Ishikawa (cell line): ENCODE results near the gene LRFN2.

Experiments used
- CEBPB ChIP-seq: IDR thresholded peaks from 2 replicates; pipeline ENCODE4 v1.6.1; 2012
- CREB1 ChIP-seq: IDR thresholded peaks from 2 replicates; pipeline ENCODE4 v1.6.1; 2012; ENCODE audit warnings: low read depth
- EGR1 ChIP-seq: IDR thresholded peaks from 2 replicates; pipeline ENCODE4 v1.6.1; 2012
- EP300 ChIP-seq: IDR thresholded peaks from 2 replicates; pipeline ENCODE4 v1.6.1; 2012; ENCODE audit warnings: borderline replicate concordance
- FOXM1 ChIP-seq: IDR thresholded peaks from 2 replicates; pipeline ENCODE4 v1.6.1; 2012; ENCODE audit warnings: low read depth, borderline replicate concordance
- MAX ChIP-seq: IDR thresholded peaks from 2 replicates; pipeline ENCODE4 v1.6.1; 2012
- NFIC ChIP-seq: IDR thresholded peaks from 2 replicates; pipeline ENCODE4 v1.6.1; 2012
- RAD21 ChIP-seq: IDR thresholded peaks from 2 replicates; pipeline ENCODE4 v1.6.1; 2012; ENCODE audit warnings: low read depth
- TAF1 ChIP-seq: IDR thresholded peaks from 2 replicates; pipeline ENCODE4 v1.6.1; 2012; ENCODE audit warnings: low read depth, mild to moderate bottlenecking
- TCF12 ChIP-seq: IDR thresholded peaks from 2 replicates; pipeline ENCODE4 v1.6.1; 2012; ENCODE audit warnings: low read depth
- TEAD4 ChIP-seq: IDR thresholded peaks from 2 replicates; pipeline ENCODE4 v1.6.1; 2012
- USF1 ChIP-seq: IDR thresholded peaks from 2 replicates; pipeline ENCODE4 v1.6.1; 2012
- YY1 ChIP-seq: IDR thresholded peaks from 2 replicates; pipeline ENCODE4 v1.6.1; 2012; ENCODE audit warnings: low read depth
- ZBTB7A ChIP-seq: IDR thresholded peaks from 2 replicates; pipeline ENCODE4 v1.6.1; 2012; ENCODE audit warnings: low read depth
- TF ChIP-seq, protein P1 (sequence below): IDR thresholded peaks from 2 replicates; pipeline ENCODE4 v1.6.1; 2012; ENCODE audit warnings: low read depth, mild to moderate bottlenecking

Gene LRFN2

DNA sequence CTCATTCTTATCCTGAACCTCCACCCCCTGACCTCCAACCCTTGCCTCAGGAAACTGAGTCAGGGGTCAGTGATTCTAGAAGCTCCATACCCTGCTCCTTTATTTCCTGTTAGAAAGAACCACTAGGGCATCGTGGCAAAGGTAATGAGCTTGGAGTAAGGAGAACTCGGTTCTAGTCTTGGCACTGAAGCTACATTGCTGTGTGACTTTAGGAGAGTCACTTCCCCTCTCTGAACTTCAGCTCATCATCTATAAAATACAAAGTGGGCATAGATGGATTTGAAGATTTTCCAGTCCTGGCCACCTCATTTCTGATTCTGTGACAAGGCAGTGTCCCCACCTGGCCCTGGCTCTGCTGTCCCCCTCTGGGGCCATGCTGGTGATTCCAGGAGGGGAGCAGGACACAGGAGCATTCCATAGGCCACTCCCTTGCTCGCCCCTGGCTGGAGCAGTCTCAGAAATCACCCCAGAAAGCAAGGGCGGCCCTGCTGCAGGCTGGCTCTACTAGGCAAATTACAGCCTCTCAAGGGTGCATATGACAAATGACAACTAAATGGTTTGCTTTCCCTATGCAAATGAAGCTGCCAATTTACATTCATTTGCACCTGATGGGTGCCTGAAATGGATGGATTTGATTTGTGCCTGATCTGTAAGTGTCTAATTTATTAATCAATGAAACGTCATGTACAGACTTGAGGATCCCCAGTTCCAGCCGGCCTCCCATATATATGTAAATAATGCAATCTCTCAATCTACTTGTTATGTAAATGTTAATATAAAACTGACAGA lies 62.2 kb downstream of the LRFN2 start:
- TF ChIP-seq TCF12 = no peak
- TF ChIP-seq TEAD4 = no peak
- no peak for TF ChIP-seq YY1
- no peak for TF ChIP-seq NFIC

DNA sequence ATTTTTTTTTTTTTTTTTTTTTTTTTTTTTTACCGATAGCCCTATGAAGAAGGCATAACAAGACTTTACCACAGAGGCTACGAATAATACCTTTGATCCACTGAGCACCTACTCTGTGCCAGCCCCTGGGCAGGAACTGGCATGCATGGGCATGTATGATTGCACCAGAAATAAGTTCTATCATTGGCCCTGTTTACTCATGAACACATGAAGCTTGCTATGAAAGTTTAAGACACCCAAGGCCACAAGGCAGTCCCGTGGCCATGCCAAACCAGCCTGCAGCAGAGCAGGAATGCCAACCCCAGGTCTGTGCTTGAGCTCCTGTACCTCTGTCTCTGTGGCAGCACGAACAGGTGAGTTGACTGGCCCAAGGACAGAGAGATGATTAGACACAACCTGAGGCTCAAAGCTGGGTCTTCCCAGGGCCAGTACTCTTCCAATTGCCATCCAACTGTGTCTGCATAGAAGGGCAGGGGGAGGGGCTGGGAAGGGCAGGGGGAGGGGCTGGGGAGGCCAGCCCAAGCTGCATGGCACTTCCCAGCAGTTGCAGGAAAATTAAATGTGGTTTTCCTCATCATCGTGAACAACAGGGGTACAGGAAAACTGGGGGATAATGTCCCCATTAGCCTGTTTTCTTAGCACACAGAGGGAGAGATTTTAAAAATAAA lies 63.5 kb downstream of the LRFN2 start:
- TF ChIP-seq EP300 (no peak), EGR1 (no peak)

GRCh38 chr6:40521496-40521895 lies 65.7 kb downstream of the LRFN2 start:
- TF ChIP-seq RAD21 = no peak
- no peak for TF ChIP-seq TEAD4
- TF ChIP-seq TCF12 = no peak
- TF ChIP-seq ZBTB7A = no peak
- no peak for TF ChIP-seq TAF1
- TF ChIP-seq USF1 = no peak
- TF ChIP-seq CEBPB = no peak
- TF ChIP-seq YY1 = no peak
- no peak for TF ChIP-seq NFIC
- TF ChIP-seq FOXM1 = no peak
- TF ChIP-seq EP300 = no peak
- TF ChIP-seq, protein P1, sequence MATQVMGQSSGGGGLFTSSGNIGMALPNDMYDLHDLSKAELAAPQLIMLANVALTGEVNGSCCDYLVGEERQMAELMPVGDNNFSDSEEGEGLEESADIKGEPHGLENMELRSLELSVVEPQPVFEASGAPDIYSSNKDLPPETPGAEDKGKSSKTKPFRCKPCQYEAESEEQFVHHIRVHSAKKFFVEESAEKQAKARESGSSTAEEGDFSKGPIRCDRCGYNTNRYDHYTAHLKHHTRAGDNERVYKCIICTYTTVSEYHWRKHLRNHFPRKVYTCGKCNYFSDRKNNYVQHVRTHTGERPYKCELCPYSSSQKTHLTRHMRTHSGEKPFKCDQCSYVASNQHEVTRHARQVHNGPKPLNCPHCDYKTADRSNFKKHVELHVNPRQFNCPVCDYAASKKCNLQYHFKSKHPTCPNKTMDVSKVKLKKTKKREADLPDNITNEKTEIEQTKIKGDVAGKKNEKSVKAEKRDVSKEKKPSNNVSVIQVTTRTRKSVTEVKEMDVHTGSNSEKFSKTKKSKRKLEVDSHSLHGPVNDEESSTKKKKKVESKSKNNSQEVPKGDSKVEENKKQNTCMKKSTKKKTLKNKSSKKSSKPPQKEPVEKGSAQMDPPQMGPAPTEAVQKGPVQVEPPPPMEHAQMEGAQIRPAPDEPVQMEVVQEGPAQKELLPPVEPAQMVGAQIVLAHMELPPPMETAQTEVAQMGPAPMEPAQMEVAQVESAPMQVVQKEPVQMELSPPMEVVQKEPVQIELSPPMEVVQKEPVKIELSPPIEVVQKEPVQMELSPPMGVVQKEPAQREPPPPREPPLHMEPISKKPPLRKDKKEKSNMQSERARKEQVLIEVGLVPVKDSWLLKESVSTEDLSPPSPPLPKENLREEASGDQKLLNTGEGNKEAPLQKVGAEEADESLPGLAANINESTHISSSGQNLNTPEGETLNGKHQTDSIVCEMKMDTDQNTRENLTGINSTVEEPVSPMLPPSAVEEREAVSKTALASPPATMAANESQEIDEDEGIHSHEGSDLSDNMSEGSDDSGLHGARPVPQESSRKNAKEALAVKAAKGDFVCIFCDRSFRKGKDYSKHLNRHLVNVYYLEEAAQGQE = no peak
- no peak for TF ChIP-seq CREB1
- no peak for TF ChIP-seq MAX
- no peak for TF ChIP-seq EGR1

DNA sequence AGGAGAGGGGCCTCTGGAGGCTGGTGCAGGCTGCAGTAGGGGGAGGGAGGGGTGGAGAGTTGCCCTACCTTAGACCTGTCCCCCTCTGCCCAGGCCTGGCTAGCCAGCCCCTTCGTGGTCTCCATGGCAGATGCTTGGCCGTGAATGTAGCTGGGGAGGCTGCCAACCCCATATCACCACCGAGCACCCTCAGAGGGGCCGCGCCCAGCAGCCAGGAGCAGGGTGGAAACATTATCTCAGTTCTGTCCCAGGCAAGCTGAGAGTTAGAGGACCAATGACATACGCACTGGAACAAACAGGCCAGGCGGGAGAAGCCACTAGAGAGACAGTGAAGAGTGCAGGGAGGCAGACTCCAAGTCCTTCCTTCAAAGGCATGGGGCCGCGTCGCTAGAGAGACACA lies 66.5 kb downstream of the LRFN2 start:
- TF ChIP-seq MAX (no peak), CEBPB (no peak), FOXM1 (no peak), TAF1 (no peak), EP300 (no peak), RAD21 (no peak), USF1 (no peak), TEAD4 (no peak), YY1 (no peak)

DNA sequence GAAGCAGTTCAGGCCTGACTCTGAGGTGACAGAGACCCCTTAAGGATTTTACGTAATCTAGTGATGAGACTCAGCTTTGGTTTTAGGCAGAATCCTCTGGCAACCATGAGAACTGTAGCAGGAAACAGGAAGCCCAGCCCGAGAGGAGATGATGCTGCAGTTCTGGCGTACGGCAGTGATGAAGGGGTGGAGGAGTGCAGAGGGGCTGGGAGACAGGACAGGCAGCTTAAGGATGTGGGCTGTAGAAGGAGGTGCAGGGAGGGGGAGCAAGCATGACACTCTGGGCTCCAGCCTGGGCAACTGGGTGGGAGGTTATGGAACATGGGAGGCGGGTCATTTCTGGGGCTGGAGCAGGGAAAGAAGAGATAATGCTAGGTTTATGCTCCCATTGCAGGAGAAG lies 67.1 kb downstream of the LRFN2 start:
- TF ChIP-seq CREB1 (no peak), NFIC (no peak), TCF12 (no peak), MAX (no peak), EP300 (no peak), ZBTB7A (no peak), FOXM1 (no peak), TAF1 (no peak)
- TF ChIP-seq, protein P1 = no peak

DNA sequence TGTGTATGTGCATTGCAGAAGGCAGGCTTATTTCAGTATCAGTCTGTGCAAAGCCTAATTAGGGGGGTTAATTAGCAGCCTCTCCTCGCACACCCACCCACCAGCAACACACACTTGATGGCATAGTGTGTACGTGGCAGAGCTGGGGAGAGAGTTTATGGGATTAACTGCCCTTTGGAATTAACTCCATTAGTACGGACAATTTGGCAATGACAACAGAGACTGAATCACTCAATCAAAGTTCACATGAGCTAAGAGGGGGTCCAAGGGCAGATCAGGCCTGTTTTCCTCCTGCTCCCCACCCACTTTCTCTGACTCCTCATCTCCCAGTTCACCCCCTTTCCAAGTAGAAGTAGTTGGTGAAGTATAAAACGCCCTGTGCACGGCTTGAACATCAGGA lies 69.5 kb downstream of the LRFN2 start:
- TF ChIP-seq ZBTB7A (no peak), EP300 (no peak), RAD21 (no peak), USF1 (no peak), TAF1 (no peak), EGR1 (no peak), CEBPB (no peak), CREB1 (no peak)
